GM19193 (cell line): ENCODE measurements around the gene CACNA1B.

Experiments used
- POLR2A ChIP-seq: IDR thresholded peaks from 4 replicates; pipeline ENCODE4 v1.6.1; 2011; ENCODE audit not compliant: insufficient read depth, insufficient read length; ENCODE audit errors: extremely low read depth

Gene CACNA1B

DNA sequence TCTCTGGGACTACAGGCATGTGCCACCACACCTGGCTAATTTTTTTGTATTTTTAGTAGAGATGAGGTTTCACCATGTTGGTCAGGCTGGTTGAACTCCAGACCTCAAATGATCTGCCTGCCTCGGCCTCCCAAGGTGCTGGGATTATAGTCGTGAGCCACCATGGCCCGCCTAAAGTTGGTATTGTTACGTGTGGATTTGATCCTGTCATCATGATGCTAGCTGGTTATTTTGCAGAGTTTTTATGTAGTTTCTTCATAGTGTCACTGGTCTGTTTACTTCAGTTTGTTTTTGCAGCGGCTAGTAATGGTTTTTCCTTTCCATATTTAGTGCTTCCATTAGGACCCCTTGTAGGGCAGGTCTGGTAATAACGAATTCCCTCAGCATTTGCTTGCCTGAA is 85.9 kb downstream of the CACNA1B start:
- no peak for TF ChIP-seq POLR2A

GRCh38 chr9:137965177-137965795 is 87.7 kb downstream of the CACNA1B start:
- TF ChIP-seq POLR2A = no peak

DNA sequence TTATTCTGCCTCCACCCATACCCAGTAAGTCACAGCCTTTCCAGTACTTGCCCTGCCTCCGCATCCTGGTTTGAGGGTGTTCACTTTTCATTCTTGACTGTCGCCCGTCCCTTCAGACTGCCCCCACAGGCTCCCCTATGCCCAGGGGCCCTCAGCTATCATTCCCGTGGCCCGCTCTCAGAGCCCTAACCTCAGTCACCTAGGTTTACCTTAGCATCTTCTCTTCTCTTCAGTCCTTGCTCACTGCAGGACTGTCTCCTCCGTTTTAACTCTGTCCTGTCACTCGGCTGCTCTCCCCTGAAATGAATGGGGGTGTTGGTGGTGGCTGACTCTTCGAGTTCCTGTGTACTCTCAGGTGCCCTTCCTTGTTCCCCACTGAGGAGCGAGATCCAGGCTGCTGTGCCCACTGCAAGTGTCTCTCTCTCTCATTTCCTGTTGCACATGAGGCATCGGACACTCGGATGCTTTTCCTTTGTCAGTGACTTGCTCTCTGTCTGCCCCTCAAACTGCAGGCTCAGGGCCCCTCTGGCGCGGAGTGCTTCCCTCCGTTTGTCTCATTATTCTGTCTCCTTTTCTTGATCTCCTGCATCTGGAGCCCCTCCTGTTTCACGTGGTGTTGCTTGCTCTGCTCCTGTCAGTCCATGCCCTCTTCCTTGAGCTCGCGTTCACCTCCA is 89.8 kb downstream of the CACNA1B start:
- TF ChIP-seq POLR2A = no peak

- TF ChIP-seq POLR2A = no peak
Measured at GRCh38 chr9:137968235-137968634, 90.7 kb downstream of the CACNA1B start.

- no peak for TF ChIP-seq POLR2A
Measured at GRCh38 chr9:137969008-137969407, 91.4 kb downstream of the CACNA1B start.

DNA sequence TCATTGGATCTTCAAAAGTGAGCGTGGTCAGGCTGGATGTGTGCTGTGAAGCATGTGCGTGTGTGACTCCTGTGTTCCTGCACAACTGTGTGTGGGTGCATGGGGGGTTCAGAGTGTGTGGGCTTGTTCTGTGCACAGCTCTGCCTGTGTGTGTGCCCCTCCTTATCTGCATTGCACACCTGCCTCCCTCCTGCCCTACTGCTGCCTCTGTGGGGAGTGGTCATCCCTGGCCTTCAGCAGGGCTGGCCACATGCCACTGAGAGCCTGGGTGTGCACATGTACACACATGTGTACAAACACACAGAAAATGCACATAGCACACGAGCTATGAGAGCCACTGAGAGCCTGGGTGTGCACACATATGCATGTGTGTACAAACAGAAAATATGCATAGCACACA is 92.1 kb downstream of the CACNA1B start:
- TF ChIP-seq POLR2A = no peak

- TF ChIP-seq POLR2A = no peak
Measured at GRCh38 chr9:137970098-137970497, 92.5 kb downstream of the CACNA1B start.

GRCh38 chr9:137970686-137971476 is 93.3 kb downstream of the CACNA1B start:
- no peak for TF ChIP-seq POLR2A

DNA sequence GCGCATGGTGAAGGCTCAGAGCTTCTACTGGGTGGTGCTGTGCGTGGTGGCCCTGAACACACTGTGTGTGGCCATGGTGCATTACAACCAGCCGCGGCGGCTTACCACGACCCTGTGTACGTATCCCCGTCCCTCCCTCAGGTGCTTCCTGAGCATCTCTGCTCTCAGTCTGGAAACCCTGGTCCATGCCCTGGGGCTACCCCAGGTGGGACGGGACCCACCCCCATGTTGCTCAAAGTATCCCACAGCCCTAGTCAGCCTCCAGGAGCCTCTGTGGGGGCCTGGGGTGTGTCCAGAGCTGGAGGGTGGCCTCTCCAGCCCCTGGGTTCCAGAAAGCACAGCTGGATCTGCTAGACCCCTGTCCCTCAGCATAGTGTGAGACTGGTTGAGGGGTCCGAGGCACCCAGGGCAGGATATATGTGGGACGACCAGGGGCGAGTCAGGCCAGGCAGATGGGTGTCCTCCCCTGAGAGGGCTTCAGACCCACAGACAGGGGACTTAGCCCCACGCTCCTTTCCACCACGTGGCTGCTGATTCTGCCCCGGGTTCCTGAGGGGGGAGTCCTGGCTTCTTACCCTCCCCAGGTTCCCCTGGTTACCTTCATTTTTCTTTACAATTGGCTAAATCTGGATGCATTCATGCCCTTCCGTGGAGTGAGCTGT is 94.0 kb downstream of the CACNA1B start:
- TF ChIP-seq POLR2A = no peak

- no peak for TF ChIP-seq POLR2A
Measured at GRCh38 chr9:137972355-137972987, 94.9 kb downstream of the CACNA1B start.

GRCh38 chr9:137972988-137973470 is 95.4 kb downstream of the CACNA1B start:
- no peak for TF ChIP-seq POLR2A

DNA sequence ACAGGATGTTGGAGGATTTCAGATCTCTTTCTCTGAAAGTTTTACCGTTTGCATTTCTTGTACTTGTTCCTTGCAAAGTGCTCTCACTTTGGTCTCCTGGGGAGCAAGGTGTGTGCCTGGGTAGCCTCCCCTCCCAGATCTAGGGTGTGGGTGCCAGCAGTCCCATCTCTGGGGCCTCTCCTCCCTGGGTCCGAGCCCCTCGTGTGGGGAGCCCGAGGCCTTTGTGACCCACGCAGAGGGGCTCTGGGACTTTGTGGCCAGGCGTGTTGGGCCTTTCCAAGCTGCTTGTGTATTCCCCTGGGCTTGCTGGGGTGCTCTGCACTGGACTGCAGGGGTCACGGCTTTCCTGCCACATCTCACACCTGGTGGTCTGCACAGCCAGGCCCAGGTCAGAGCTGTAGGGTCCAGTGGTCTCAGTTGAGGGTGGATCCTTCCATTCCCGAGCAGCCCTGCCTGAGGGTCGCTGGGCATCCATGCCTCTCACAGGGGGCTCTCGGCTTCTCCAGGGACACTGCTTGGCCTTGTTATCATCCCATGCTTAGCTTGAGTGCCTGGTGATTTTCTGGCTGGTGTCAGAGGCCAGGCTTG is 96.3 kb downstream of the CACNA1B start:
- TF ChIP-seq POLR2A = no peak

DNA sequence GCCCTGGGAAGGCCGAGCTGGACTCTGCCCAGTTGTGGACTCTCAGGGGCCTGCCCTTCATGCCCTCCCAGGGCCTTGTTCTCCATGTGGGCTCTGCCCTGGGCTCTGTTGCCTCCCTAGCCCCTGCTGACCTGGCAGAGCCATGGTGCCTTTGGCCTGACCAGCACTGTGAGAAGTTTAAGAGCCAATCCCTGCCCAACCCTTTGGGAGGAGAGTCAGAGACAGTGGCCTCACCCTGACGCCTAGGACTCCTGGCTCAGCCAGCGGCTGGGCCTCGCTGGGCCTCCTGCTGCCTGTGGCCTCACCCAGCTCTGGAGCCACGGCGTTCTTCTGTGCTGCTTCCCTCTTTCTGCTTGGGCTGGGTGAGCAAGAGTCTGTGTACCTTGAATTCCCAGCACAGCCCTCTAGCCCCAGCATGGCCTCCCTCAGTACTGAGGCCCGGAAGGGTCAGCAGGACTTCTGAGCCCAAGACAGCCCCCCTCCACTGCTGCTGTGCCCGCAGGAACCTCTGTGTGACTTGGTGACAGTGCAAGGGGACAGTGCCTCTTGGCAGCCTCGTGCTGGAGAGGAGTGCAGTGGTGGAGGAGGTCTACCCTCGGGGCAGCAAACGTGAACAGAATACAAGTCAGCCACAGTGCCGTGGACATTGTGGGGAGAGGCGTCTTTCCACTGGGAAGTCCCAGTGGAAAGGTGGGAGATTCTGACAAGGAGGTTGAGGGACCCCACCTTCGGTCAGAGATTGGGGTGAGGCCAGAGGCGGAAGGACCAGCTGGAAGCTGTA is 97.4 kb downstream of the CACNA1B start:
- TF ChIP-seq POLR2A = no peak

DNA sequence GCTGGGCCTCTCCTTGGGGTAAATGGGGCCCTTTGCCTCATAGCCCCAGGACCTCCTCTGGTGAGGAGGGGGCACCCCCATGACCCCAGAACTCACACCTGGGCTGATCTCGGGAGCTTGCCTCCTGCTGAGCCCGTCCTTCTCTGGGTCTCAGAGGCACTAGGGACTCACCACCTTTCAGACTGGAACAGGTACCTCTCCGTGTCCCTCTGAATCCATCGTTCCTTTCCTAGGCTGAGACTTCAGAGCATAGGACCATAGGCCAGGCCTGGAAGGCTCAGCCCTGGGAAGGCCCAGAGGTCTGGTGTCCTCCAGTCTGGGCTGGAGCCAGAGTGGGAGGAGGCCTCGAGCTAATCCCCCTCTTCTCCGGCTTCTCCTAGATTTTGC is 97.9 kb downstream of the CACNA1B start:
- TF ChIP-seq POLR2A = no peak
